Activated effector memory CD4-positive, alpha-beta T cell treated with Interleukin-2 at 50 U/mL for 16 hours (primary cell): Measurements from ENCODE around the gene SLC10A4.

ENCODE experiments used
- DNase-seq: peaks from one replicate; pipeline ENCODE4 v3.0.0-alpha.2; 2020

The SLC10A4 gene

DNA sequence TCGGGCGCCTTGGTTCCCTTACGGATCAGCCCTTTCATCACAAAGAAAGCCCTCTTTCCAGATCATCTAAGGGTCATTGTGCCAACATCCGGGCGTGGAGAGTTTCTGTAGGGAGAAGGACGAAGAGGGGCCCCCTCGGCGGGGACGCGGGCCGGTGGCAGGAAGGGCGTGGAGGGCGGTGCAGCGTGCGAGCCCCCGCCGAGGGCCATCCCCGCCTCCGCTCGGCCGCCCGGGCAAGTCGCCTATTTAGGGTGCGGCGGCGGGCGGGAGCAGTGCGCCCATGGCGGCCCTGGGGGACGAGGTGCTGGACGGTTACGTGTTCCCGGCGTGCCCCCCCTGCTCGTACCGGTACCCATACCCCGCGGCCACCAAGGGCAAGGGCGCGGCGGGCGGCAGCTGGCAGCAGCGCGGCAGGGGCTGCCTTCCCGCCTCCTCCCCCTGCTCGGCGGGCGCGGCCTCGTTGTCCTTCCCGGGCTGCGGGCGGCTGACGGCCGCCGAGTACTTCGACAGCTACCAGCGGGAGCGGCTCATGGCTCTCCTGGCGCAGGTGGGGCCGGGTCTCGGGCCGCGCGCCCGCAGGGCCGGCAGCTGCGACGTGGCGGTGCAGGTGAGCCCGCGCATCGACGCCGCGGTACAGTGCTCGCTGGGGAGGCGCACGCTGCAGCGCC, 7.0 kb downstream of the SLC10A4 start, which contains the start of gene ZAR1:
TSS of gene ZAR1 (plus strand) at position 241 of the 668 bp plus-strand sequence. CDS start at position 281, 40 bp downstream.
- no peak for DNase-seq

DNA sequence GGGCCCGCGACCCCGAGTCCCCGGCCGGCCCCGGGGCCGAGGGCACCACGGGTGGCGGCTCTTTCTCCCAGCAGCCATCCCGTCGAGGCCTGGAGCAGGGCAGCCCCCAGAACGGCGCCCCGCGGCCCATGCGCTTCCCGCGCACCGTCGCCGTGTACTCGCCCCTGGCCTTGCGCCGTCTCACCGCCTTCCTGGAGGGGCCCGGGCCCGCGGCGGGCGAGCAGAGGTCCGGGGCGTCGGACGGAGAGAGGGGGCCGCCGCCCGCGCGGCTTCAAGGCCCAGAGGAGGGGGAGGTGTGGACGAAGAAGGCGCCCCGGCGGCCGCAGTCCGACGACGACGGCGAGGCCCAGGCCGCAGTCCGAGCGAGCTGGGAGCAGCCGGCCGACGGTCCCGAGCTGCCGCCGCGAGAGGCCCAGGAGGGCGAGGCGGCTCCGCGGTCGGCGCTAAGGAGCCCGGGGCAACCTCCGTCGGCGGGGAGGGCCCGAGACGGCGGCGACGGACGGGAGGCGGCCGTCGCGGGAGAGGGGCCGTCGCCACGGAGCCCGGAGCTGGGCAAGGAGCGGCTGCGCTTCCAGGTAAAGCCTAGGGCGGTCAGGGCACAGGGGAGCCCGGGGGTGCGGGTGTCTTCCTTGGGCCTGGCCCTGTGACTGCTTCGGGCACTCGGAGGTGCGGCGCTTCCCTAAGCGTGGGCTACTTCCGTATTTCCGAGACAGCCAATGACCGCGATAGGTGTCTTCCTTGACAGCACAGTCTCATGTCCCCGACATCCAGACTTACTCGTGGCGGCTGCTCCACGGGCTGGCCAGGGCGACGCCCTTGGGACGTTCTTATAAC, 7.8 kb downstream of the SLC10A4 start:
- DNase-seq = no peak

DNA sequence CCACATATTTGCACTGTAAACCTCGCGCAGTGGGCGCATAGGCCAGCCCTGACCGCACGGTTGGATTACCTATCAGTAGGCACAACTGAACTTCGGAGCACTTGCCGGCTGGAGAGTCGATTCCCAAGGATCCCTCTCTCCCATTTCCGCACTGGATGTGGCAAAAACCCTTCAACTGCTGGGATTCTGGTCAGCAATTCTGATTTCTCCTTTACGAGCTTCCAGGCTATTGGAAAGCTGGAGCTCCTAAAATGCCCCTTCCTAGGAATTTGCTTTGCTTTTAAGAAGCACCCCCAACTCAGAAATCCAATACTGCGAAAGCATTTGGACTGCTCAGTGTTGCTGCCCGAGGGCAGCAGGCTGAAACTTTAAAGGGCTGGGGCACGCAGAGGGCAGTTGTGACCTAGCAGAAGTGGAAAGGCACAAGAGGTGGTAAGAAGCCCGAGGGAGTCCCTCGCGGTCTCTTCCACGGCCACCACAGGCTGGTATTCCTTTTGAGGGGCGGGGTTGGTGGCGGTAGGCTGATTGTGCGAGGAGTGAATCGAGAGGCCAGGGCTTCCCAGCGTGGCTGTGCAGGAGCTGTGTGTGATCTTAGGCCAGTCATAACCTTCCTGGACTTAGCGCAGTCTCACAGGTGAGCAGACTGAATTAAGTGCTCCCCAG, 8.5 kb downstream of the SLC10A4 start:
- DNase-seq = no peak

DNA sequence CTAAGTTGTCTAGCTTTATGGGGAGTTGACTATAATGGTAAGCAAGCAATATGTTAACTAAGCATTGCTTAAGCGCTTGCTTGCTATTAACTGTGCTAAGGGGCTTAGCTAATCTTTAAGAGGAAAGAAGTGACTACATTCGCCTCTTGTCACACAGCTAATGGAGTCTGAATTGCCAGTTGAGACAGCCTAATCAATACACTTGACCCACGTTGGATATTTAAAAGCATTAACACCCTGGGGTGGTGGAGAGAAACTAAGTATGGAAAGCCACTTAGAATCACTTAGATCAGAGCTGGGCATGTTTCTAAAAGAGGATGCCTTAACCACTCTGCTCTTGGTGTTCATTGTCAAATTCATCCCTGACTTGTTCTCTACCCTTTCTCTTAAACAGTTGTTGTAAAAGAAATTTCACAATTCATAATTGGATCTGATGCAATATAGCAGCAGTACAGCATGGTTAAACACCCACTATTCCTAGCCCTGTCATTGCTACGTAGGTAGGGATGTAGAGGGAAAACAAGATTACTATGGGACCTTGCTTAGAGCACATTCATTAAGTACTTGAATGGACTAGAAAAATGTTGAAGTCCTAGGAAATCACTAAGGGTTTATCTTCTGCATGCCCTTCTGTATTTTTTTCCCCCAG, 10.4 kb downstream of the SLC10A4 start:
- DNase-seq = no peak

DNA sequence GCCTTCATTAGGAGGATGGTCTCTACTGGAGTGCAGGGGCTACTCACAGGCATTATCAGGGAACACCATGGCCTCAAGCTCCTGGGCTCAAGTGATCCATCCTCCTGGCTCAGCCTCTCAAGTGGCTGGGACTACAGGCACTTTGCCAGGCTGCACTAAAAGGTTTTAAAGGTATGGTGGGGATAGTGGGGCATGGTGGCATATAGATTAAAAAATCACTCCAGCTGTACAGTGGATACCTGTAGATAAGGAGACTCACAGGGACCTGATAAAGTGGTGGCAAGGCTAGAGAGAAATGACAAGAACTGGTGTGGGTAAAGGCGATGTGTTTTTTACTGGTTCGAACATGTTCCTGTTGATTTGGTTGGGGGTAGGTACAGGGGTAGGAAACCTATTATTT, 12.8 kb downstream of the SLC10A4 start:
- no peak for DNase-seq

DNA sequence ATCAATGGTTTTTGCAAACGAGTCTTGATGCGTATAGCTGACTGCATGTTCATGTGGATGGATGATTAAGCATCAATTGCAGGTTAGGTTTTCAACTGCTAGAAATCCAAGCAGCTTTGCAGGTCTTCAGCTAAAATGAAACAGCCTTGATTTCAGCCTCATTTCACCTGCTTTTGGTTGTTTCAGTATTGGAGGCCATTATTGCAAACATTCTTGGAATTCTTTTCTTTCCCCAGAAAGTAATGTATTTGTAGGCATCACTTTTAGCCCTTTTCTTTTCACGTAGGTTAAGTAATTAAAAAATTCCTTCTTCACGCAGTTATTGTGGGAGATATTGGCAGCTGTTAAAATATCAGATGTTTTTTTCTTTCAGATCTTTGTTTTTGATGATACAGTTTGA, 15.8 kb downstream of the SLC10A4 start:
- DNase-seq = no peak

DNA sequence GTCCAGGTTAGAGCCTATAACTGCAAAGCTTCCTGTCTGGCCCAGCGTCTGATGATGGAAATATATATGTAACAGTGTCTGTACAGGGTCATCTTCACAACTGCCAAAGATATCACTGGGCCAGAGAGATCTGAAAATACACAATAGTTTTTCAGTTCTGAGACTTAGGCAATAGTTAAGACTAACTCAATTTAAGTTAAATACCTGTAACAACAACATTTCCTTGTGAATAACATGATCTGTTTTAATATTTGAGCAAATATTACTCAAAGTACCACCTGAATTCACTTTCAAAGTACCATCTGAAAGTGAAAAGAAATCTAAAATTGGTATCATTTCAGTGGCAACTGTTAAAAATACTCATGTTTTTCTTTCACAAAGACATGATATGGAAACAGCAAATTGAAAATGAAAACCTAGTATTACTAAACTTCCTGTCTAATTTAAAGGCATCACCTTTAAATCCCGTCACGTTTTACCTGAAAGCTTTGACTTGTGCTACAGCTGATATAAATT, 16.5 kb downstream of the SLC10A4 start:
- DNase-seq = no peak

DNA sequence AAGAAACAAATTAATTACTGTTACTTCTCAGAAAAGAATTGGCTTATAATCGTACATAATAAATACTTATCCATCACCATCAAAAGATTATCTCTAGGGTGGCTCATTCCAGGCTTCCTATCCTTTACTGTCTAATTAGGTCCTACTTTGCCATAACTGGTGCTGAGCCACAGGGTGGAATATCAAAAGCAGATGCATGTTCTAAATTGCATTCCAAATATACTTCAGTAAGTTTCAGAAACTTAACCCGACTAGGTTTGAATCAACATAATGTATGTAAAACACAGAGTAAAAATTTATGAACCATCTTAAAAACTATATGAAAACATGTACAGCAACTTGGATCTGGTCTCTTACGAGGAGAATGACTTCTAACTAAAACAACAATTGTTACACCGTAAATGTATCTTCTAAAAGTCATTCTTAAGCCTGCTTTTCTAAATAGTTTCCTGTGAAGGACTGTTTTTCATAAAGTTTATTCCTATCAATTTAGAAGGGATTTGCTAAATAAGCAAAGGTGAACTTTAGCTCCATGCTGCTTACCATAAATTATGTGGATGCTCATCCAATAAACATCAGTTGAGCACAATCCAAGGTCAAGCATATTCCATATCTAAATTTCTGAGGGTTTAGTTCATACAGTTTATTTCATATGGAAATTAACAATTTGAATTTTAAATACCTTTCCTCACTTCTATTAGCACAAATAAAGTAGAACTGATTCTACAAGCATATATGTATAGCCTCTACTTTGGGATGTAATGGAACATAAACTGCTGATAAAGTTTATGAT, 20.3 kb downstream of the SLC10A4 start:
- no peak for DNase-seq

DNA sequence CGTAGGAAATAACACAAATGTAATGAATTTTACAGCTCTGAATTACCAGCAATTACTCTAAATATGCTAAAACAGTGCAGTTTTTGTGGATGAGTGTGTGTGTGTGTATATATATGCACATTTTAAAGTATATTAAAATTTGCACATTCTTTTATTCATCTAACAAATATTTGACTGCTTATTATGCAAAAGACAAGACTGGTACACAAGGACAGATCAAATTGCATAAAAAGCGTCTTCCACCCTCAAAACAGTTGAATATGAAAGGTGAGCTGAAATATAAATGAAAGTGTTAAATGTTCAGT, 20.8 kb downstream of the SLC10A4 start:
- no peak for DNase-seq

DNA sequence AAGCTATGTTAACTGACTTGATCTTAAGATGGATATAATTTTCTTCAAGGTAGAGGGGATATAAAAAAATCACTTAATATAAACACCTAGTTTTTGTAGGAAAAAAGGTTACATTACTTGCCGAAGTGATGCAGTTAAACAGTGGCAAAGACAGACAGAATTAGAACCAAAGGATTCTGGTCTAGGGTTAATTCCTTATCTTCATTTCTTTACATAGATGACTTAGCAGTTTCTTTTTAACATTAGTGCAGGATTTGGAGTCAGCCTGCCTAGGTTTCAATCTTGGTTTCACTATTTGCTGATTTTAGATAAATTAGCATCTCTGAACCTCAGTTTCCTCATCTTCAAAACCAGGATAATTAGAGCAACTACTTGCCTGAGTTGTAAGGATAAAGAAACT, 21.2 kb downstream of the SLC10A4 start:
- DNase-seq = no peak

DNA sequence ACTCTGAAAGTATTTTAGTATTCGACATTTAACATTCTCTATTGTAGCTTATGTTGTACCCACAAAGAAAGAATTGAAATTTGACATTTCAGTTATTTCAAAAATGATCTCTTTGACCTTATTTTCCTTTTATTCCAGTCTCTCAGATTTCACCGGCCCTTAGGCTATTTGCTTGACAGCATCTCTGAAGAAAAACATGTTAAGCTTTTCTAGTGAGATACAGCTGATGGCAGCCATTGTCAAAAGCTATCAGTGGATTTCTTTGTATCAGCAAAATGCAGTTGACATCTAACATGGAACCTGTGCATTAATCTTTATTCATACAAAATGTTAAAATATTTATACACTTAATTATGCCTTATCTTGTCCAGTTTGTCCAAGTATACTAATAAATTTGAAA, 23.6 kb downstream of the SLC10A4 start:
- DNase-seq = no peak

DNA sequence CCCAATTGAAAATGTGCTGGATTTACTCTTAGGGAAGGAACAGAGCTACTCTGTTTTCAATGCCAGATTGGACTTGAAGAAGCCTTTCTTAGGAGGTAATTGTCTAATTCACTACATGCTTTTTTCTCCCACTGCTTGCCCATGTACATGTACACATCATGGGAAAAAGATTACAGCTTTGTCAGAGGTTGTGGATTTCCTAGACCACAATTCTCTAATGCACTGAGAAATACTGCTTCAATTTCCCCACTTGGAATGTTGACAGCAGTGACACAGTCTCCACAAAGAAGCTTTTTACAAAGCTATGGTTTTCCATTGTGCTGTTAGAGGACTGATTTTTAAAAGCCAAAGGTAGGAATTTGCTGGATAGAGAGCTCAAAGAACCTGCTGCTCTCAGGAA, 26.4 kb downstream of the SLC10A4 start:
- no peak for DNase-seq

DNA sequence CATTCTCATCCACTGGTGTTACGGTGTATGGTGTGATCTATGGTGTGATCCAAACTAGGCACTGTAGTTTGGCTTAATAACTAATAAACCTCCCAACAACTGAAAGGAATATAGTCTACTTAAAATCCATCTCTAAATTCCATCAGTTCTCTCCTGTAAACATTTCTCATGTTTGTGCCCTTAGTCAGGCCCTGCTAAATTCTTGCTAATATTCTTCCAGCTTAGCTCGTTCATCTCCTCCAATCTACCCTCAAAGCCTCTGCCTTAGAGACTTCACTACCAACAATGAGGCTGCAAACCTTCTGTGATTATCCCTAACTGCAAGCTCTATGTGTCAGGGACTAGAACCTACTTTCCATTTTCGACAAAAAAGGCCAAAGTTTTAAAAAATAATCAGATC, 35.0 kb downstream of the SLC10A4 start:
- no peak for DNase-seq

DNA sequence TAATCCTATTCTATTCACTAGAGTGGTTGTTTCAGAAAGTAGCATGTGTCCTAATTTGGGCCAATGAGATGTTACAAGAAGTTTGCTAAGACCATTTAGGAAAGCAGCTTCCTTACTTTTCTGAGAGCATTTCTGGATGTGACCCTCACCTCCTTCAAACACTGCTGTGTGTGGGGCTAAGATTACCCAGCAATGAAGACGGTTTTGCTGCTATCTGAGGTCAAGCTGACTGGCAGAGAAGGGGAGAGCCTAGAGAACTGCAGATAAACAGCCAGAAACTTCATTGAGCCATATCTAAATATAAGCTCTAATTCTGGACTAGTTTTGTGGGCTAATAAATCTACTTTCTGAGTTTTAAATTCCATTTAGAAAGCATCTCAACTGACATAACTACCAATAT, 43.3 kb downstream of the SLC10A4 start:
- no peak for DNase-seq

DNA sequence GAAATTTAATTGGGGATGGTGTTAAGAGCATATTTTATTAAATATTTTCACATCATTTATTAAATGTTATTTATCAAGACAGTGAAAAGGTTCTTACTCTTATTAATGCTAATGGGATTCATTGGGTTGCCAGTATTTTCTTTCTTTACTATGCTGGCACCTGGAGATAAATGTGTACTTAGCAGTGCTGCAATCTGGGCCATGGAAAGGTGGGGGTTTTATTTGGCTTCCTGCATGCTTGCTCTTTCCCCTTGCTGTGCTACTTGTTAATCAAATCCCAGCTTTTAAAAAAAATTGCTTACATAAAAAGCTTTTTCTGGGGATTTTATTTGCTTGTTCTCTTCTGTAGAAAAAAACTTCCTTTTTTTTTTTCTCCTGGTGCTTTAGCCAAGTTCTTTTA, 55.2 kb downstream of the SLC10A4 start:
- no peak for DNase-seq
